ENCODE results near the gene WDR86. TPM values are rescaled to one million over a fixed set of nuclear protein-coding genes. Genes with fewer than 3 reads are reported as not detected.

WDR86 gene
- total RNA-seq, 1 donor from 2014 or later: 0.48 TPM

GRCh38 chr7:151439855-151440798, 30.3 kb upstream of the WDR86 start, which contains the start of gene CRYGN:
CRYGN (minus strand) TSS chr7:151440141; CDS start chr7:151439917, 224 bp downstream.
- ATAC-seq: peak; percentile 26

DNA sequence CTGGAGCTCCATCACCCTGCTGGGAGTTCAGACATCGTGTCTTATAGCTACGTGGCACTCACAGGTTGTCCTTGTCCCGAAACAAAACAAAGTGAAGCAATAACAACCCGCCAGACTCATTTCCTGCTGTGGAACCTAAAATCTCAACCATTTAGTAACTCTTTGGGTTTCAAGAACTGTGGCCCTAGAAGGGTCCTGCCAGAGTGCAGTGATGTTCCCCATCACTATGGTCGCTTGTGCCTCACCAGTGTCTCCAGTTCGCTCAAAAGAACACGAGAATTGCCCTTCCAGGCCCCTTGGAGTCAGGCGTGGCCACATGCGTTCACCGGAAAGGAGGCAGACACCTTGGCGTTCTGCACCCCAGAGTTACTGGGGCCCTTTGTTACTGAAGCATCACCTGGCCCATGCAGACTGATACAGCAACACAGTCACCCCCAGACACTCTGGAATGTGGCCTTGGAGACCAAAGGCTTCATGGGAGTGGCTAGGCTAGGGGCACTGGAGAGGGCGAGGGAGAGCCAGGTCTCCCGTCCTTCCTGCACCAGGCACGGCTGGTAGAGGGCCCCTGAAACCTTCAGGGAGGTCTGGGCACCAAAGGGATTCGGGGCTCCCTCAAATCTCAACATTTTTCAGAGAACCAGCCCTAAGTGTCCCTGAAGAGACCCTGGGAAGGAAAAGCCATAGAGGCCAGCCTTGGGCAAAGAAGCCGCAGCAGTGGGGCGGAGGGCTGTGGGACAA, 29.2 kb upstream of the WDR86 start:
- ATAC-seq: no peak

DNA sequence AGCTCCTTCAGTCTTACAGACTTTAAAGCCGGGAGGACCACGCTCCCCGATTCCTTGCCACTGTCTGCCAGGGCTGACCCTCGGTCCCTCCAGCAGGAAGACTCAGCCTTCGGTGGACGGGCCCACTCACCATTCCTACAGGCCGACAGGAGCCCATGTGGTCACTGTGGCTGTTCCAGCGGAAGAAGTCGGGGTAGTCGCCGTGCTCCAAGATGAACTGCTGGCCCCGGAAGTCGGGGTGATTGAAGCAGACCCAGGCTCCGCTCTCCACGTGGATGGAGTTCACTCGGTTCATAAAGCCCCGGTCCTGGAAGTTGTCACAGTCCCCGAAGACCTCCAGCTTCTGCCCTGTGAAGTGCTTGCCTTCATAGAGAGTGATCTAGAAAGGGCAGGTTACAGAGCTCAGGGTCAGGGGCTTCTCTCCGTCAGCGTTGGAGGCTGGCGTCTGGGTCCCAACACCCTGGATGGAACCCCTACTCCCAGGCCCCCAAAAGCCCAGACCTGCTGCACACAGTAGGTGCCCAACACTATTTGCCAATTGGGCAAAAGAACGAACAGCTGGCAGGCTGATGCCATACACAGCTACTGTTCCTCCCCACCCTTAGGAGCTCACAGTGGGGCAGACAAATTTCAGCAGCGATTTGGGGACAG, 28.2 kb upstream of the WDR86 start:
- no peak for ATAC-seq

DNA sequence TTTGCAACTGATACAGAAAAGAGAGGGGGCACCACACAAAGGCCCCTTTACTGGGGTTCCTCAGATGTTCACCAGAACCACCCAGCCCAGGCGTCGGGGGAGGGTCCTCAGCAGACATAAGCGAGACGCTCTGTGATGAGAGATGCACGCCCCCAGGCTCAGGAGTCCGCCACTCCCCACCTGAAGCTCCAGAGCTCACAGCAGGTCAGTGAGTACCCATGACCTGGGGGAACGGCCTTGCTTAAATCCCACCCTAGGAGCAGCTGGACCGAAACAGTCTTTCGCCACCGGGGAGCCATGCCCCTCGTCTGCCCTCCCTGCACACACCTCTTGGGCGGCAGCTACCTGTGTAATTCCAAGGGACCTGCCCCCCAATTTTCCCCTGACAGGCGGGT, 27.3 kb upstream of the WDR86 start:
- ATAC-seq: no peak

GRCh38 chr7:151436446-151437158, 26.8 kb upstream of the WDR86 start:
- ATAC-seq: no peak

GRCh38 chr7:151435971-151436370, 26.1 kb upstream of the WDR86 start:
- ATAC-seq: no peak

DNA sequence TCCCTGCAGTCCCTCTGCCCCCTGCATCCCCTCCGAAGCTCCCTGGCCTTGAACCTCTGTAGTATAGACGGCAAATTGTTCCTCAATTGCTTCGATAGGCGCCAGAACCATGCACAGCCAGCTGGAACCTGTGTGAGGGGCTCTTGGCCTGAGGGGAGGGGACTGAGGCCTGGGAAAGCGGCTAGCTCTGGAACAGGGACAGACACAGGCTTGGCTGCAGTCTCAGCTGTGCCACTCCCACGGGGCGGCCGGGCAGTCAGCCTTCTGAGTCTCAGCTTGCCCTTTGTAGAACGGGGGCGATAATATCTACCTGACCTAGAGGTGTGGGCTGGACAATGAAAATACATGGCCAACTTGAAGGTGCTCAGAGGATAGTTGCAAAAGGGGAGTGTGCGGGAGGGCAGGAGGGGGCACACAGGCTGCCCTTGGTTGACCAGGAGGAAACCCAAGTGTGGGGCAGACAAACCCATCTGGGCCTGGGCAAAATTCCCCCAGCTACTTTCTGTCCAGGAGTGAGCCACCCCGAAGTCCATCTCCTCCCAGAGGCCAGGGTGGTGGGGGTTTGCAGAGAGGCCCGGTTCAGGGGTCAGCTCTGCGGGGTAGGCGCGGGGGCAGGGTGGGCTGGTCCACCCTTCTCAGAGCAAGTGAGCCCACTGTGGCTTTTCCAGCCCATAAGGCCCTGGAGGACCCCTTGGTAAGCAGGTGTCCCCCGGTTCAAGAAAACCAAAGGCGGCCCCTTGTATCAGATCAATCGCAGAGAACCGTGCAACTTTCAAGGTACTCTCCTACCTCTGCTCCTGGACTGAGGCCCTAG, 25.5 kb upstream of the WDR86 start:
- no peak for ATAC-seq

GRCh38 chr7:151434549-151434948, 24.7 kb upstream of the WDR86 start:
- ATAC-seq: no peak

DNA sequence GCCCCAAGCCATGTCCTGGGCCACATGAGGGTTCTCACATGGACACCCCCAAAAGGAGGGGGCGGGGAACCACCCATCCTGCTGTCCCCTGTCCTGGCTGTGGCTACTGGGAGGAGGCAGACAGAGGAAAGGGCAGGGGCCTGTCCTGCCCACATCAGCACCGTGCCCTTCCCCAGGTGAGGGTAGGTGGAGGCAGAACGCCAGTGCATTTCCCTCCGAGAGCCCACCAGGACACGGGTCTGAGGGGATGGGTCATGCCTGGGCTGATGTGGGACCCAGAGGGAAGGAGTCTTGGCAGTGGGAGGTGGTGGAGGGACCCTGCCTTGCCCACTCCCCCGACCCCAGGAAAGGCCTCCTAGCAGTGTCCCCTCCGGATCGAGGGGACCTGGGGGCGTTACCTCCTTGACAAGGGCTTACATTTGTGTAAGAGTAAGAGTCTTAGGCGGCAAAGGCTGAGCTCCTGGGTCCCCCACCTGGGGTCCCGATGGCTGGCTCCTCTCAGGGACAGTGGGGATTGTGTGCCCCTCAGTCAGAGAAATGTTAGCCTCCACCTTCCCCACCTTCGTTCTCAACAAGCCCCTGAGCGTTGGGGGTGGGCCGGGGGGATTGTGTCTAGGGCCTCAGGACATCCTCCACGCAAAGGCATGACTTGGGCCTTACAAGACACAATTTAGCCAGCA, 24.0 kb upstream of the WDR86 start:
- no peak for ATAC-seq

DNA sequence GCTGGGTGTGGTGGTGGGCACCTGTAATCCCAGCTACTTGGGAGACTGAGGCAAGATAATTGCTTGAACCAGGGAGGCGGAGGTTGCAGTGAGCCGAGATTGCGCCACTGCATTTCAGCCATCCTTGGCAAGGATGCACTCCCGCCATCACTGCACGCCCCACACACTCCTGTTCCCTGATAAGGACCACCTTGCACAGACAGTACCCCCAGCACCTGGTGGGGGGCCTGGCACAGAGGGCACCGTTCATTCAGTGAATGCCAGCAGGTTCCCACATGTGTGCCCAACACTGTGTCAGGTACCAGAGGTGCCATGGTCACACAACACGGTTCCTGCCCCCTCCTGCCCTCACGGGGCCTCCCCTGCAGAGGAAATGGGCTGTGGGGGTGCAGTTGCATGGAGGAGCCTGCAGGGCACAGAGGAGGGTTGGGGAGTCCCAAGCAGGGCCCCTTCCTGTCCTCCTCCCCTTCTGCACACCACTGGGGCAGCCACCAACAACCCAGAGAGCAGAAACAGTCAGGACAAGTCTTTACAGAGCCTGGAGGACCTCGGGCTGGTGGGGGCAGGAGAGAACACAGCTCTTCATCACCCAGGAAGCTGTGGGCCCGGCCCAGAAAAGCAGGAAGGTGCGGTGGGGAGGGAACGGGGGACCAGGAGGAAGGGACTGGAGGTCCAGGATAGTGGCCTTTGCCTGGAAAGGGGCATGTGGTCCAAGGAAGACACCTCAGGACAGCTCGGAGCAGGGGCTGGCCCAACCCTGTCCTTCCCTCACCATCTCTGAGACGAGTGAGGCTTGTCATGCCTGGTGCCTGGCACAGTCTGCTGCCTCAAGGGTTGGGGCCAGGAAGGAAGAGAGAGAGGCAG, 23.1 kb upstream of the WDR86 start:
- peak; percentile 51 for ATAC-seq

- no peak for ATAC-seq
These were observed 22.0 kb upstream of the WDR86 start for GRCh38 chr7:151431768-151432311.

- no peak for ATAC-seq
These were observed 21.5 kb upstream of the WDR86 start for GRCh38 chr7:151431281-151431767.

- ATAC-seq: no peak
These were observed 20.8 kb upstream of the WDR86 start for GRCh38 chr7:151430391-151431205.

- no peak for ATAC-seq
These were observed 19.9 kb upstream of the WDR86 start for GRCh38 chr7:151429560-151430331.

DNA sequence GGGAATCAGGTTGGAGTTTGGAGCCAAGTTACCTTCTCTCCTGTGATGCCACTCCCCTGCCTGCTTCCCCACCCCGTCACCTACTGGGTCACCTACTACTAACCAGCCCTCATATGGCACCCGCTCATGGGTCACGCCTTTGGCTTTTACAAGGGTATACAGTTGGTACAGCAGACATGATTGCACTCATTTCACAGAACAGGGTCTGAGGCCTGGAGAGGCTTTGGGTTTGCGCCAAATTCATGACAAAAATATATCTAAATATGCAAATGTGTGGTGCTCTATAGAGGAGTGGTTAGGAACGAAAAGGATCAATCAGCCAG, 19.4 kb upstream of the WDR86 start:
- ATAC-seq: no peak

DNA sequence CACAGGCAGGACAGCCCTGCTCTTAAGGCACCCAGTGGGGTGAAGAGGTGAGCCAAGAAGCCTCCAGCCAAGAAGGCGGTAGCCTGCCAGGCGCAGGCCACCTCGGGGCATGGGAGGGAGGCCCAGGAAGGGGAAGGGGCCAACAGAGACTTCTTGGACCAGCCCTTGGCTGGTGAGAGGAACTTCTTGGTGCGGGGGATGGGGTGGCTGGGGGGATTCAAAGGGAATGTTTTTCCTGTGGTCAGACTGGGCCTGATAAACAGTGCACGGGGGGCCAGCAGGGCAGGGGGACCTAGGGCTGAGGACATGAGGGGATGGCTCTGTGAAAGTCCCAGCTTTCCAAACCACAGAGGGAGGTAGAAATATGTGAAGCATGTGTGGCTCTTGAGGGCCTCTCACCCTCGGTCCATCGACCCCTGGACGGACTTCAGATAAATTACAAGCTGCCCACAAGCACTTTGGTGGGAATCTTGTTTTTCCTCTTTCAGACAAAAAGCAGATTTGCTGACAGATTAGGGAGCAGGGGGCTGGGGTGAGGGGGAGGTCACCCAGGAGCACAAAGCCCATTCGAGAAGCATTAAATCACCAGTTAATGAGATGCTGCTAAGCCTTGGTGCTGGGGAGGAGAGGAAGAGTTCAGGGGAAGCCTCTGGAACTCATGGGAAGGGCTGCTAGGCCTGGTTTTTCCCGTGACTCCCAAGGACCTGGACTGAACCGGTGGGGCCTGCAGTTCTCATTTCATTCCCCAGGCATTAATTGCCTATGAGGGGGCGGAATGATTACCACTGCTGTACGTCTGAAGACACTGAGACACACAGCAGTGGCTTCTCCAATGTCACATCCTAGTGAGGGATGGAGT, 18.8 kb upstream of the WDR86 start:
- ATAC-seq: no peak

All from esophagus mucosa (tissue), 1 donor.